ENCODE data around the gene RAD50.

The RAD50 gene

DNA sequence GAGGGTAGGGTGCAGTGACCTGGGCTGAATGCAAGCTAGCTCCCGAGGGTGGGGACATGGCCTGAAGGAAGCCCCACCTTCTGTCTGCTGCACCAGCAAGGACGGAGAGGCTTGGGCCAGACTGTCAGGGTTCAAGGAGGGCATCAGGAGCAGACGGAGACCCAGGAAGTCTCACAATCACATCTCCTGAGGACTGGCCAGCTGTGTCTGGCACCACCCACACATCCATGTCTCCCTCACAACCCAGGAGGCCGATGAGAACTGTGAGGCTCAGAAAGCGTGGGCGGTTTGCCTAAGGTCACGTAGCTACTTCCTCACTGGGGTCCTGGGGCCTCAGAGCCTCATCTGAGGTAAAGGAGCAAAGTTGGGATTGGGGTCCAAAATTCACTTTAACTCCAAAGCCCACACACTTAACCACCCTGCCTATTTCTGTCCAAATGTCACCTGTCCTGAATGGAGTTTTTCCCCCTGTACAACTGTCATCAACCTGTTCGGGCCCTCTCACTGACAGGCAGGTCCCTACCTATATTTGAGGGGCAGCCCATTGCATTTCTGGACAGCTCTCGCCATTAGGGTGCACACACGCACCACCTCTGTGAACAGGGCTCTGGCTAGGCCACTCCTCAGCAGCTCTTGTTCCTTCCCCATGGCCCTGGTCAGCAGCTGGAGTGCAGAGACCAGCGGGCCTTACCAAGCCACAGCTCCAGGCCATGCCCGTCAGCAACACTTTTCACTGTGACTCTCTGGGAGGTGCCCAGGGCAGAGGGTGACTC, 104.6 kb downstream of the RAD50 start:
- no peak for DNase-seq (ENCODE audit: low spot score)

DNA sequence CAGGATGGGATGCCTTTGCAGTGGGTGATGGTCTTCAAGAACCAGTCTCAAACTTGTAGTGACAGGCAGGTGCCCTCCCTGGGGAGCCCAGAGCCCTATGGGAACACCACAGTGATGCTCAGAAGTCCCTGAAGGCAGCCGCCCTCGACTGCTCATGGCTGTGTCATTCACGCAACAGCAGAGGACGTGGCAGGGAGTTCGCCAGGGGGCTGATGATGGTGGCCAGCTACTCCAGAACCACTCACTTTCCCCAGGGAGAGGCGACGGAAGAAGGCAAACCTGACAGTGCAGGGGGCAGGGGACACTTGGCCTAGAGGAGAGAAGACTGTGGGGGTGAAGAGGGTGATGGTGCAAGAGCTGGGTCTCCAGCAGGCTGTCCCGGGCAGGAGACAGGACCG, 105.2 kb downstream of the RAD50 start:
- DNase-seq (ENCODE audit: low spot score), result no peak

- peak; percentile 27 for DNase-seq (ENCODE audit: low spot score)
These were observed 106.4 kb downstream of the RAD50 start for GRCh38 chr5:132662925-132663770.

- DNase-seq (ENCODE audit: low spot score), result peak; percentile 15
These were observed 107.3 kb downstream of the RAD50 start for GRCh38 chr5:132663771-132664695.

DNA sequence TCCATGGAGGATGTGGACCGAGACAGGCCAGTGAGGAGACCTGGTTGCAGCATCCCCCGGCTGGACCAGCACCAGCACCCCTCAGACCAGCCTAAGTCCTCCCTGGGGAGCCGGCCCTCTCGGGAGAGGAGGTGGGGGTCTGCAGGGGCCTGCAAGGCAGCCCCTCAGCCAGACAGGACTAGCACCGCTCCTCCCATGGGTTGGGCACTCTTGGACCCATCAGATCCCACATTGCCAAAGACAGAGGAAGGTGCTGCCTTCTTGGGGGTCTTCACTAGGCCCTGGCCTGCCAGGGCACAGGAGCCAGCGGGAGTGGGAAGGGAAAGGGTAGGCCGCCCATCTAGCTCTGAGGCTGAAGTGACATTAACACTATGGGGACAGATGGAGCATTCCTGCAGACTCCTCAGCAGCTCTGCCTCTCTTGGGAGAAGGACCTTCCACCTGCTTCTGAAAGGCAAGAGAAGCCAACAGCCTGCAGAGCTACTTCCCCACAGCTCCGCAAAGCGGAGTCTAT, 108.0 kb downstream of the RAD50 start:
- DNase-seq (ENCODE audit: low spot score), result no peak

GRCh38 chr5:132665574-132666080, 108.8 kb downstream of the RAD50 start:
- no peak for DNase-seq (ENCODE audit: low spot score)

DNA sequence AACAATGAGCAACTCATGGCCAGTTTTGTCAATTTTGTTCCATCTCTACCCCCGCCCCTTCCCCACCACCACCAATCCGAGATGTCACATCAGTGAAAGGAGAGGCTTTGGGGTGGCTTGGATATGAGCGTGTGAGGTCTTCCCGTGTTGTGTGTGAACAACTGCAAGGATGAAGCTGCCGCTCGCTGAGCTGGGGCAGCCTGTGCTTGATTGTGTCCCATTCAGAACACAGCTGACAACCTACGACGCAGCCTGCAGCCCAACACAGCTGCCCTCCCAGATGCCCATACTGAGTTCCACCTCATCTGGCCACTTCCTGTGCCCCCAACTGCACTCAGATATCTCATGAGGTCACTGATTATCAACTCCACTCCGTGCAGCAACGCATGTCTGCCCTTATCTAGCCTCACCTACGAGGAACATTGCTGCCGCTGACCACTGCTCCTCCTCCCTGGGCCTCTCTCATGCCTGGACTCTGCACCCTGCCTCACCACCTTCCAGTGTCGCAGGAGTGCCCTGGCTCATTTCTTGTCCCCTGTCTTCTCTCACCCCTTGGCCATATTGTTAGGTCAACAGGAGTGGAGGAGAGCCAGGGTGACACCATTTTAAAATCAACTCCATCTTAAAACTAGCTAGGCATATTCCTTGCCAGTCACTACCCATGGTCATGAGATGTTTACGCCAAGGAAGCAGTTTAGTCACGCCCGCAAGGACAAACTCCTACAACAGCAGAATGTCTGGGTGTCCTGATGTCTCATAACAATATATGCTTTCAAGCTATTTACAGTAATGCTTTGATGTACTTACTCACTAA, 109.7 kb downstream of the RAD50 start:
- DNase-seq (ENCODE audit: low spot score), result no peak

GRCh38 chr5:132667309-132667708, 110.5 kb downstream of the RAD50 start:
- no peak for DNase-seq (ENCODE audit: low spot score)

DNA sequence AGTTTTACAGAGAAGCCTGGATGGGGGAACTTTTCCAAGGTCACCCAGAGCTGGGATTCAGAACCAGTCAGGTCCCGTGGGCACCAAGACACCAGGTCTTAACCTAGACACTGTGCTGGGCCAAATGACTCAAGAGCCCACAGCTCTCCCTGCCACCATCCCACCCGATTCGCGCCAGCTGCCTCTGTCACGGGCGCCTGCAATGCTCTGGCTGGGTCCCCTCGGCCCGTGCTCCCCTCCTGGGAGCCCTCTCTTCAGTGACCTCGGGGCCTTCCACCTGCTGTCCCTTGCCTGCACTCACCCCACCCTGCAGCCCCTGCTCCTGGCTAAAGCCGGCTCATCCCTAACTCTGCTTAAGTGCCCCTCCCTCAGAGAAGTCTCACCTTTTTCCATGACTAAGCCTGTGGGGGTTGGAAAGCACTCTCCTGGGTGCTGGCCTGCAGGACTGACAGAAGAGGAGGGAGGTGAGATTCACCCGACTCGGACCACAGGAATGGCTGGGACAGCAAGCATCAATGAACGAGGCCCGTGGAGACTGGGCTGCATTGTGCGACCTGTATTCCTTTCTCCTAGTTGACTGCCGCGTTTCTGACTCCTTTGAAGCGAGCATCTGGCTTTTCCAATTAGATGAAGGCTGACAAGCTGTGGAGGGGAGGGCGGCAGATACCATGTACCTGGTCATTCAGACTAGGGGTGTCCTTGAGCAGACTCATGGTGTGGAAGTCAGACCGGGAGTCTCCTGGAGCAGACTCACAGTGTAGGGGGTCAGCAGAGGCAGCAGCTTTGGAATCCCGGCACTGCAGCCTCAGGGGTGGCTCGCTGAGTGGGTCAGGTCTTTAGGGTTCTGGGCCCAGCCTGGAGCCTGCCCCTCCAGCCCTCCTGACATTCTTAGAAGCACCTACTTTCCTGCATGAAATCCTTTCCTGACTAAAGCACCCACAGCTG, 111.3 kb downstream of the RAD50 start:
- DNase-seq (ENCODE audit: low spot score), result no peak

- DNase-seq (ENCODE audit: low spot score), result no peak
These were observed 112.1 kb downstream of the RAD50 start for GRCh38 chr5:132668706-132669454.

DNA sequence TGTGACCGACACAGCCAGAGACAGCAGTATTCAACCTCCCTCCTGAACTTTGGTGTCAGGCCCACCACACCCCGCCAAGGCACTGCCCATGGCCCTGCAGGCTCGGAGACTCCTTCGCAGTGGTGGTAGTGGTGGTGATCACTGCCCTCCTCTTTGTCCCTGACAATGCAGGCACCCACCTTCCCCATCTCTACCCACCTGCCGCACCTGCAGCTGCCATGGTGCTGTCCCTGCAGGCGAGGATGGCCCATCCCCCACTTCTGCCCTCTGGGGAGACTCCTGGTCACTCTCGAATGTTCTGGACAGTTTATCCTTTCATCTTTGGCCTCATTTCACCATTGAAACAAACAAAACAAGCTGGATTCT, 112.7 kb downstream of the RAD50 start:
- DNase-seq (ENCODE audit: low spot score), result no peak

- no peak for DNase-seq (ENCODE audit: low spot score)
These were observed 113.4 kb downstream of the RAD50 start for GRCh38 chr5:132669966-132670882.

- DNase-seq (ENCODE audit: low spot score), result no peak
These were observed 114.2 kb downstream of the RAD50 start for GRCh38 chr5:132671000-132671399.

DNA sequence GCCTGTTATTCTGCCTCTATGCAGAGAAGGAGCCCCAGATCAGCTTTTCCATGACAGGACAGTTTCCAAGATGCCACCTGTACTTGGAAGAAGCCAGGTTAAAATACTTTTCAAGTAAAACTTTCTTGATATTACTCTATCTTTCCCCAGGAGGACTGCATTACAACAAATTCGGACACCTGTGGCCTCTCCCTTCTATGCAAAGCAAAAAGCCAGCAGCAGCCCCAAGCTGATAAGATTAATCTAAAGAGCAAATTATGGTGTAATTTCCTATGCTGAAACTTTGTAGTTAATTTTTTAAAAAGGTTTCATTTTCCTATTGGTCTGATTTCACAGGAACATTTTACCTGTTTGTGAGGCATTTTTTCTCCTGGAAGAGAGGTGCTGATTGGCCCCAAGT, 116.7 kb downstream of the RAD50 start:
- DNase-seq (ENCODE audit: low spot score), result no peak

DNA sequence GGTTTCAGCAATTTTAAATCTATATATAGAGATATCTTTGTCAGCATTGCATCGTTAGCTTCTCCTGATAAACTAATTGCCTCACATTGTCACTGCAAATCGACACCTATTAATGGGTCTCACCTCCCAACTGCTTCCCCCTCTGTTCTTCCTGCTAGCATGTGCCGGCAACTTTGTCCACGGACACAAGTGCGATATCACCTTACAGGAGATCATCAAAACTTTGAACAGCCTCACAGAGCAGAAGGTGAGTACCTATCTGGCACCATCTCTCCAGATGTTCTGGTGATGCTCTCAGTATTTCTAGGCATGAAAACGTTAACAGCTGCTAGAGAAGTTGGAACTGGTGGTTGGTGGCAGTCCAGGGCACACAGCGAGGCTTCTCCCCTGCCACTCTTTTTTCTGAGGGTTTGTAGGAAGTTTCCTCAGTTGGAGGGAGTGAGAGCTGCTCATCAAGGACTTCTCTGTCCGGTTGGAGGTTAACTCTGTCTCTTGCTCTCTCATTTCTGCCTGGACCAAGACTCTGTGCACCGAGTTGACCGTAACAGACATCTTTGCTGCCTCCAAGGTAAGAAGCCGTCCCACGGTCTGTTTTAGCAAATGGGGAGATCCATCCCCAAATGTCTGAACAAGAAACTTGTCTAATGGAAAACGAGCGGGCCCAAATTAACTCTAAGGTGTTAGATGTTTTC, 117.3 kb downstream of the RAD50 start, which contains the start of gene IL4:
IL4 (plus strand) TSS at position 51 of the 692 bp plus-strand sequence; CDS start at position 113, 62 bp downstream.
- no peak for DNase-seq (ENCODE audit: low spot score)

GRCh38 chr5:132674671-132675506, 118.1 kb downstream of the RAD50 start:
- no peak for DNase-seq (ENCODE audit: low spot score)
